Endothelial cell of umbilical vein (primary cell): Measurements from ENCODE around the gene PTPRE. TPM values are rescaled to one million over a fixed set of nuclear protein-coding genes. Genes with fewer than 3 reads are reported as not detected.
A peak's percentile ranks its signal among the peaks of the same experiment; 100 is the strongest.

Experiments used
- BruUV-seq: library from RNA; stranded (reverse); fragments of 400-500 nt; replicated peaks from 2 replicates; lab custom pipeline; 2021; lab: Mats Ljungman, UMichigan
- CTCF ChIA-PET: fragments of 300-600, 350-600 bp; sonication (Branson Sonifier 250); formaldehyde crosslinking; loops from one replicate; lab custom pipeline; 2021; ENCODE audit warnings: antibody characterized with exemption, inconsistent platforms; lab: Charles Lee
- POLR2A ChIA-PET: fragments of 300-600, 350-600 bp; sonication (Branson Sonifier 250); formaldehyde crosslinking; loops from one replicate; lab custom pipeline; 2021; ENCODE audit warnings: antibody characterized with exemption, inconsistent platforms; lab: Charles Lee
- DNase-seq: peaks from one replicate; pipeline ENCODE4 v3.0.0-alpha.2; 2011; ENCODE audit warnings: low read depth, low spot score
- FAIRE-seq: peaks from 2 replicates; lab custom pipeline; 2011; peaks lifted over from hg19 to GRCh38; lab: Jason Lieb, UNC
- H2AFZ ChIP-seq: 2 replicates; pipeline ENCODE4 v1.6.0; 2012; ENCODE audit warnings: low read depth, low read length, control low read depth, inconsistent platforms
- H3K27ac ChIP-seq: 2 replicates; pipeline ENCODE4 v1.5.1; 2011; ENCODE audit warnings: low read depth, mild to moderate bottlenecking, control low read depth, low read length, moderate library complexity; ENCODE audit not compliant: insufficient read depth
- H3K27me3 ChIP-seq, 2 experiments: 2 replicates each; pipeline versions ENCODE4 v1.6.0 to v1.6.1; 2011; ENCODE audit warnings: low read length in 2 of 2, mixed read lengths in 1 of 2; ENCODE audit not compliant: control insufficient read depth in 2 of 2, insufficient read depth in 2 of 2
- H3K36me3 ChIP-seq, 2 experiments: 2 replicates in 1 of 2; 3 replicates in 1 of 2; pipeline ENCODE4 v1.5.1; 2011; ENCODE audit warnings: low read length in 2 of 2, mild to moderate bottlenecking in 1 of 2, moderate library complexity in 1 of 2; ENCODE audit not compliant: control insufficient read depth in 2 of 2, insufficient read depth in 2 of 2; ENCODE audit errors: extremely low read depth in 1 of 2
- H3K4me1 ChIP-seq: 3 replicates; pipeline ENCODE4 v1.5.1; 2011; ENCODE audit warnings: mild to moderate bottlenecking, low read length; ENCODE audit not compliant: control insufficient read depth, insufficient read depth; ENCODE audit errors: extremely low read depth
- H3K4me2 ChIP-seq: 2 replicates; pipeline ENCODE4 v1.6.1; 2011; ENCODE audit warnings: low read length, control low read depth, mixed read lengths; ENCODE audit not compliant: insufficient read depth
- H3K4me3 ChIP-seq, 3 experiments: fragments of 200-600 bp in 1 of 3; sonication (generic), shearing (Covaris generic) in 1 of 3; replicated peaks in 1 of 3; 2 replicates each; pipeline ENCODE4 v1.5.1; 2011 to 2016; ENCODE audit warnings: control low read depth in 3 of 3, low read length in 3 of 3, mild to moderate bottlenecking in 2 of 3, inconsistent platforms in 1 of 3, low read depth in 1 of 3, moderate library complexity in 1 of 3; ENCODE audit not compliant: insufficient read depth in 1 of 3
- H3K79me2 ChIP-seq: 2 replicates; pipeline ENCODE4 v1.6.0; 2012; ENCODE audit warnings: low read length, inconsistent platforms; ENCODE audit not compliant: control insufficient read depth, insufficient read depth
- H3K9ac ChIP-seq: replicated peaks from 2 replicates; pipeline ENCODE3; 2011; ENCODE audit warnings: low read length, control low read depth; ENCODE audit not compliant: insufficient read depth; ENCODE audit errors: extremely low read depth
- H3K9me1 ChIP-seq: replicated peaks from 3 replicates; pipeline ENCODE4 v1.6.0; 2011; ENCODE audit warnings: mild to moderate bottlenecking, low read length; ENCODE audit not compliant: control insufficient read depth, insufficient read depth; ENCODE audit errors: extremely low read depth
- H3K9me3 ChIP-seq: replicated peaks from 2 replicates; pipeline ENCODE4 v1.5.1; 2012; ENCODE audit warnings: low read length, inconsistent platforms; ENCODE audit not compliant: control insufficient read depth, insufficient read depth
- H4K20me1 ChIP-seq: replicated peaks from 2 replicates; pipeline ENCODE3; 2011; ENCODE audit warnings: mild to moderate bottlenecking, low read length; ENCODE audit not compliant: control insufficient read depth, insufficient read depth; ENCODE audit errors: extremely low read depth
- EZH2 ChIP-seq: IDR thresholded peaks from 2 replicates; pipeline ENCODE4 v1.6.1; 2012; ENCODE audit warnings: borderline replicate concordance, low read depth, mild to moderate bottlenecking, moderate library complexity, low read length, inconsistent platforms; ENCODE audit not compliant: severe bottlenecking
- FOS ChIP-seq: IDR thresholded peaks from 2 replicates; pipeline ENCODE4 v1.6.1; 2011; ENCODE audit warnings: mild to moderate bottlenecking, low read length, moderate library complexity, borderline replicate concordance; ENCODE audit not compliant: insufficient read depth
- GATA2 ChIP-seq: IDR thresholded peaks from 2 replicates; pipeline ENCODE4 v1.7.0; 2011; ENCODE audit warnings: low read depth, mild to moderate bottlenecking, moderate library complexity, mixed read lengths, low read length; ENCODE audit not compliant: insufficient read length, insufficient read depth
- JUN ChIP-seq: IDR thresholded peaks from 2 replicates; pipeline ENCODE4 v1.6.1; 2011; ENCODE audit warnings: borderline replicate concordance, low read depth; ENCODE audit not compliant: insufficient read length, insufficient read depth
- MYC ChIP-seq: IDR thresholded peaks from one replicate; pipeline ENCODE4 v1.6.1; 2011; ENCODE audit warnings: mild to moderate bottlenecking, low read depth, low read length
- POLR2A ChIP-seq: IDR thresholded peaks from 2 replicates; pipeline ENCODE4 v1.6.1; 2012; ENCODE audit warnings: low read depth, mild to moderate bottlenecking, control low read depth, low read length
- POLR2AphosphoS5 ChIP-seq: IDR thresholded peaks from 2 replicates; pipeline ENCODE4 v1.6.1; 2012; ENCODE audit warnings: low read depth, mild to moderate bottlenecking, control low read depth, low read length, moderate library complexity; ENCODE audit not compliant: insufficient read depth
- dilution Hi-C: fragments of 300-500 bp; cut with MboI; formaldehyde crosslinking; loops from one replicate; pipeline ENCODE4 v1.15.0; 2019; ENCODE audit warnings: low sequenced_read_pairs; ENCODE audit not compliant: extremely low pct_ligation_motif_present
- intact Hi-C: fragments of 100-400 bp; cut with micrococcal nuclease; formaldehyde crosslinking; loops from one replicate; pipeline ENCODE4 v1.10.0; 2022
- polyA plus RNA-seq, 4 experiments: library from polyadenylated mRNA; depleted of rRNA in 3 of 4; stranded (reverse) in 3 of 4; unstranded in 1 of 4; fragments of >200 nt; gene quantifications; 2 replicates each; pipeline versions ENCODE4 v1.2.1 to v1.2.3, GENCODE V29; 2011 to 2012; ENCODE audit warnings: missing spikeins in 1 of 4
- total RNA-seq: library from RNA; stranded (reverse); gene quantifications from 2 replicates; pipeline ENCODE4 v1.2.3, GENCODE V29; 2021
- TF ChIP-seq, protein P1 (sequence below): IDR thresholded peaks from 2 replicates; pipeline ENCODE4 v1.6.1; 2011; ENCODE audit not compliant: insufficient read depth, insufficient read length
- TF ChIP-seq, protein P2 (sequence below), 2 donors: IDR thresholded peaks; 1 replicate in 1 of 2; 2 replicates in 1 of 2; pipeline ENCODE4 v1.5.1; 2011; ENCODE audit warnings: low read length in 2 of 2, mild to moderate bottlenecking in 2 of 2, moderate library complexity in 2 of 2, control low read depth in 1 of 2, inconsistent platforms in 1 of 2, low read depth in 1 of 2; ENCODE audit not compliant: insufficient read depth in 1 of 2; ENCODE audit errors: extremely low read depth in 1 of 2

The PTPRE gene
- total and polyA plus RNA-seq, 2 donors (not counting 3 experiments of a cell fraction or from before 2014, with no cell fraction given), result 37.3 to 116 TPM

DNA sequence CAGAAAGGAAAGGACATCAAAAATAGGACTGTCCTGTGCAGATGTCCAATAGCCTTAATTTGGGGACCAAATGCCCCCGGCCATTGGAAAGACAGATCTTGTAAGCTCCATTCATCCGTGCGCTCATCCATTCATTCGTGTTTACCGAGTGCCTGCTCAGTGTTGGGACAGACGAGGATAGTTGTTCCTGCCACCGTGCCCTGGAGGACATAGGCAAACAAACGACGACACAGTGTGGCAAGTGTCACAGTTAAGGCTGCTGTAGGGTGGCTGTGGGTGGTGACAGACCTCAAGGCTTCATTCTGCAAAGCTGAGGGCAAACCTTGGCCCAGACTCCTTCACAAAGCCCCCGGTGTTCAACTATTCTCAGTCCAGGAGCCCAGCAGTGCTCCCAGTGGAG lies 191.7 kb downstream of the PTPRE start:
- no peaks in the 10 kb centered on the region for H3K9me1 ChIP-seq
- H3K36me3 ChIP-seq, result peaks cover under 1 to 24% of the 10 kb centered on the region in 2 experiments
- TSS peak; percentile 6 for BruUV-seq
- peaks cover 19% of the 10 kb centered on the region for H3K79me2 ChIP-seq
- H3K9me3 ChIP-seq, result no peaks in the 10 kb centered on the region
- no peaks in the 10 kb centered on the region for H3K4me1 ChIP-seq
- H3K9ac ChIP-seq, result no peak overlapping the region
- no peaks in the 10 kb centered on the region for H4K20me1 ChIP-seq
- no peak overlapping the region for H3K27ac ChIP-seq
- no peak overlapping the region for H2AFZ ChIP-seq
- DNase-seq, result no peak
- ChIA-PET POLR2A (no interaction called here), CTCF (no interaction called here)
- intact Hi-C loops, result no loop called here
- dilution Hi-C loops, result no loop called here
- no peak overlapping the region for H3K4me3 ChIP-seq
- no peaks in the 10 kb centered on the region for H3K27me3 ChIP-seq
- no peak overlapping the region for H3K4me2 ChIP-seq
- TF ChIP-seq, protein P1, sequence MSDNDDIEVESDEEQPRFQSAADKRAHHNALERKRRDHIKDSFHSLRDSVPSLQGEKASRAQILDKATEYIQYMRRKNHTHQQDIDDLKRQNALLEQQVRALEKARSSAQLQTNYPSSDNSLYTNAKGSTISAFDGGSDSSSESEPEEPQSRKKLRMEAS, result no peak
- no peak for TF ChIP-seq MYC
- no peak for TF ChIP-seq POLR2AphosphoS5
- no peak for FAIRE-seq

DNA sequence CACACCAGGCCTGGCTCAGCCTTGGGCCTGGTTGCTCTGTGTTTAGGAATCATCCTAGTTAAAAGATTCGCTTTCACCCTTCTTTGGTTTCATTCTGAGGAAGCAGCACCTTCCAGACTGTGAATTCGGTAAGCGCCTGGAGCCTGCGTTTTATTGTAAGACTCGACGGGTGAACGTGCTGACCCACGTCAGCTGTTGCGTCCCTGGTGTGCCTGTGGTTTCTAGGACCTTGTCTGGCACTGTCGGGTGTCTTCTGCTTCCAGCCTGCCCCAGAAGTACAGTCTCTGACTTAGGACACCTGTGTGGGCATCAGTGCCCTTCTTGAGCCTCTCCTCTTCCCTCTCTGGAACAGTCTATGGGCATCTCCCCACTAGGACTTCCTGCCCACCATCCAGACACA lies 193.0 kb downstream of the PTPRE start:
- BruUV-seq, result no TSS peak
- dilution Hi-C loops, result no loop called here
- peaks cover 3 to 33% of the 10 kb centered on the region in 2 experiments for H3K36me3 ChIP-seq

More for the DNA sequence above, 193.0 kb downstream of the PTPRE start:
- Histone ChIP-seq H3K27ac (no peak overlapping the region), H3K9me1 (no peaks in the 10 kb centered on the region), H3K79me2 (peaks cover 20% of the 10 kb centered on the region), H4K20me1 (no peaks in the 10 kb centered on the region), H3K27me3 (no peaks in the 10 kb centered on the region), H3K9me3 (no peaks in the 10 kb centered on the region), H2AFZ (no peak overlapping the region), H3K4me1 (no peaks in the 10 kb centered on the region), H3K4me3 (no peak overlapping the region), H3K9ac (no peak overlapping the region), H3K4me2 (no peak overlapping the region)
- TF ChIP-seq POLR2AphosphoS5, result no peak
- no peak for TF ChIP-seq EZH2
- TF ChIP-seq, protein P2, sequence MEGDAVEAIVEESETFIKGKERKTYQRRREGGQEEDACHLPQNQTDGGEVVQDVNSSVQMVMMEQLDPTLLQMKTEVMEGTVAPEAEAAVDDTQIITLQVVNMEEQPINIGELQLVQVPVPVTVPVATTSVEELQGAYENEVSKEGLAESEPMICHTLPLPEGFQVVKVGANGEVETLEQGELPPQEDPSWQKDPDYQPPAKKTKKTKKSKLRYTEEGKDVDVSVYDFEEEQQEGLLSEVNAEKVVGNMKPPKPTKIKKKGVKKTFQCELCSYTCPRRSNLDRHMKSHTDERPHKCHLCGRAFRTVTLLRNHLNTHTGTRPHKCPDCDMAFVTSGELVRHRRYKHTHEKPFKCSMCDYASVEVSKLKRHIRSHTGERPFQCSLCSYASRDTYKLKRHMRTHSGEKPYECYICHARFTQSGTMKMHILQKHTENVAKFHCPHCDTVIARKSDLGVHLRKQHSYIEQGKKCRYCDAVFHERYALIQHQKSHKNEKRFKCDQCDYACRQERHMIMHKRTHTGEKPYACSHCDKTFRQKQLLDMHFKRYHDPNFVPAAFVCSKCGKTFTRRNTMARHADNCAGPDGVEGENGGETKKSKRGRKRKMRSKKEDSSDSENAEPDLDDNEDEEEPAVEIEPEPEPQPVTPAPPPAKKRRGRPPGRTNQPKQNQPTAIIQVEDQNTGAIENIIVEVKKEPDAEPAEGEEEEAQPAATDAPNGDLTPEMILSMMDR (IDR thresholded peaks at IDR 0.05; ENCODE audit: extremely low read depth in 1 of 2, insufficient read depth in 1 of 2, low read depth in 1 of 2, low read length in 2 of 2), result no peak
- TF ChIP-seq, protein P1, result no peak
- TF ChIP-seq JUN, result no peak
- TF ChIP-seq FOS, result no peak
- no peak for TF ChIP-seq MYC
- TF ChIP-seq POLR2A, result no peak
- no peak for TF ChIP-seq GATA2
- FAIRE-seq (no peak), DNase-seq (no peak)
- CTCF ChIA-PET, result no interaction called here
- intact Hi-C loops, result no loop called here
- POLR2A ChIA-PET, result no interaction called here
